ENCODE data around the gene C1GALT1C1. TPM values are rescaled to one million over a fixed set of nuclear protein-coding genes. Genes with fewer than 3 reads are reported as not detected.
"Not testable (repeated sequence)": the region's sequence is repeated elsewhere in the genome, so short reads cannot be mapped to it uniquely, and the experiment has no call there.

The C1GALT1C1 gene
- 30.1 and 32.1 TPM in 2 replicates for total RNA-seq

- peak within 1 kb of the TSS; percentile 77 for H3K4me3 ChIP-seq (ENCODE audit: low read depth, low read length)
- TF ChIP-seq CTCF (conservative IDR thresholded peaks at IDR 0.05; ENCODE audit: low read depth, low read length) = no peak
- DNase-seq (ENCODE audit: low read depth) = peak; percentile 35
Observed at GRCh38 chrX:120629667-120630537, at the start of gene C1GALT1C1. C1GALT1C1 (minus strand) TSS chrX:120630054; CDS start chrX:120627166, 2,888 bp downstream.

- no peak for DNase-seq (ENCODE audit: low read depth)
- H3K4me3 ChIP-seq (ENCODE audit: low read depth, low read length) = no peak overlapping the region
- TF ChIP-seq CTCF (conservative IDR thresholded peaks at IDR 0.05; ENCODE audit: low read depth, low read length) = no peak
Observed at GRCh38 chrX:120677004-120677652, 47.3 kb upstream of the C1GALT1C1 start.

- H3K4me3 ChIP-seq (ENCODE audit: low read depth, low read length) = no peak overlapping the region
- no peak for DNase-seq (ENCODE audit: low read depth)
- TF ChIP-seq CTCF (conservative IDR thresholded peaks at IDR 0.05; ENCODE audit: low read depth, low read length) = no peak
Observed at GRCh38 chrX:120672841-120673530, 43.1 kb upstream of the C1GALT1C1 start.

- TF ChIP-seq CTCF (conservative IDR thresholded peaks at IDR 0.05; ENCODE audit: low read depth, low read length) = no peak
Observed at GRCh38 chrX:120672389-120672788, 42.5 kb upstream of the C1GALT1C1 start.

GRCh38 chrX:120671963-120672362 lies 42.1 kb upstream of the C1GALT1C1 start:
- DNase-seq (ENCODE audit: low read depth) = no peak

More at GRCh38 chrX:120672389-120672788, 42.5 kb upstream of the C1GALT1C1 start:
- no peak overlapping the region for H3K4me3 ChIP-seq (ENCODE audit: low read depth, low read length)
- peak; percentile 50 for DNase-seq (ENCODE audit: low read depth)

GRCh38 chrX:120668357-120668756 lies 38.5 kb upstream of the C1GALT1C1 start:
- no peak for DNase-seq (ENCODE audit: low read depth)
- TF ChIP-seq CTCF (conservative IDR thresholded peaks at IDR 0.05; ENCODE audit: low read depth, low read length) = no peak
- no peak overlapping the region for H3K4me3 ChIP-seq (ENCODE audit: low read depth, low read length)

More at GRCh38 chrX:120671963-120672362, 42.1 kb upstream of the C1GALT1C1 start:
- H3K4me3 ChIP-seq (ENCODE audit: low read depth, low read length) = no peak overlapping the region
- no peak for TF ChIP-seq CTCF (conservative IDR thresholded peaks at IDR 0.05; ENCODE audit: low read depth, low read length)

- not testable (repeated sequence) for DNase-seq (ENCODE audit: low read depth); H3K4me3 ChIP-seq (ENCODE audit: low read depth, low read length)
Observed at GRCh38 chrX:120664535-120664934, 34.7 kb upstream of the C1GALT1C1 start.

All from epithelial cell of proximal tubule (primary cell).